ENCODE data around the gene FTCD. TPM values are rescaled to one million over a fixed set of nuclear protein-coding genes. Genes with fewer than 3 reads are reported as not detected.

The FTCD gene
- total and polyA plus RNA-seq, 2 donors (not counting 1 experiment from before 2014, with no cell fraction given) = 0.27 to 1.3 TPM

DNA sequence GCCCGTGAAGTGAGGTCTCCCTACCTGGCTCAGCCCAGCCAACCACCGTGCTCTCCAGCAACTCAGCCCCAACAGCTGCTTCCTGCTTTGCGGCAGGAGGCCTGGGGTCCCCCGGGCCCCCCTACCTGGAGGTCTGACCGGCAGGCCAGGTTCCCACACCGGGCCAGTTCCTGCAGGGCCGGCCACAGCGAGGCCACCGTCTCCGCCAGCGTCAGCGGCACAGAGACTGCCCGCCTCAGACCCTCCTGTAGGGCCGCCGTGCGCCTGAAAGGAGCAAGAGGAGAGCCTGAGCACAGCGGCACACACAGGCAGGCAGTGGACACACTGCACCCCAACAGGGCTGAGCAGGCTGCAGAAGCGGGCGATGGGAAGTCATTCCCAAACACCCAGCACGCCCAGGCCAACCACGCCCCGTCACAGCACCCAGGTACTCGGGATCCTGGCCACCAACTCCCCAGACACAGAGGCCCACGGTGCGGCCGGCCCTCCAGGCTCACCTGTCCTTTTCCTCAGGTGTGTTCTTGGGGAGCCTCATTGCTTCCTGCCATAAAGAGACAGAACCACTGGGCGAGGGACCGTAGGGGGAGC is 16.9 kb downstream of the FTCD start:
- no peak overlapping the region for H3K4me2 ChIP-seq (ENCODE audit: extremely low read depth, insufficient read depth, low read length)
- no peaks in the 10 kb centered on the region for H3K36me3 ChIP-seq (ENCODE audit: control insufficient read depth, insufficient read depth, low read length)
- no peak for DNase-seq (ENCODE audit: low read depth in 2 of 2)
- no peaks in the 10 kb centered on the region for H3K9me3 ChIP-seq (ENCODE audit: control insufficient read depth, insufficient read depth, low read depth, low read length)
- no peaks in the 10 kb centered on the region for H3K79me2 ChIP-seq (ENCODE audit: control insufficient read depth, insufficient read depth, low read length)
- no peak overlapping the region for H3K4me3 ChIP-seq (replicated peaks in 1 of 4; ENCODE audit: control extremely low read depth in 1 of 4, insufficient read depth in 1 of 4, low read depth in 3 of 4, low read length in 4 of 4)
- H3K4me1 ChIP-seq (ENCODE audit: control insufficient read depth, extremely low read depth, insufficient read depth, low read length) = no peaks in the 10 kb centered on the region
- no peak overlapping the region for H3K9ac ChIP-seq (ENCODE audit: insufficient read depth, low read length)
- TF ChIP-seq, protein P1, sequence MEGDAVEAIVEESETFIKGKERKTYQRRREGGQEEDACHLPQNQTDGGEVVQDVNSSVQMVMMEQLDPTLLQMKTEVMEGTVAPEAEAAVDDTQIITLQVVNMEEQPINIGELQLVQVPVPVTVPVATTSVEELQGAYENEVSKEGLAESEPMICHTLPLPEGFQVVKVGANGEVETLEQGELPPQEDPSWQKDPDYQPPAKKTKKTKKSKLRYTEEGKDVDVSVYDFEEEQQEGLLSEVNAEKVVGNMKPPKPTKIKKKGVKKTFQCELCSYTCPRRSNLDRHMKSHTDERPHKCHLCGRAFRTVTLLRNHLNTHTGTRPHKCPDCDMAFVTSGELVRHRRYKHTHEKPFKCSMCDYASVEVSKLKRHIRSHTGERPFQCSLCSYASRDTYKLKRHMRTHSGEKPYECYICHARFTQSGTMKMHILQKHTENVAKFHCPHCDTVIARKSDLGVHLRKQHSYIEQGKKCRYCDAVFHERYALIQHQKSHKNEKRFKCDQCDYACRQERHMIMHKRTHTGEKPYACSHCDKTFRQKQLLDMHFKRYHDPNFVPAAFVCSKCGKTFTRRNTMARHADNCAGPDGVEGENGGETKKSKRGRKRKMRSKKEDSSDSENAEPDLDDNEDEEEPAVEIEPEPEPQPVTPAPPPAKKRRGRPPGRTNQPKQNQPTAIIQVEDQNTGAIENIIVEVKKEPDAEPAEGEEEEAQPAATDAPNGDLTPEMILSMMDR (conservative IDR thresholded peaks at IDR 0.05 in 1 of 2, IDR thresholded peaks at IDR 0.05 in 1 of 2; ENCODE audit: low read depth in 1 of 2, low read length in 2 of 2) = no peak
- no peak for TF ChIP-seq EZH2 (IDR thresholded peaks at IDR 0.05; ENCODE audit: low read length, missing control alignments)
- no peaks in the 10 kb centered on the region for H4K20me1 ChIP-seq (ENCODE audit: control insufficient read depth, extremely low read depth, insufficient read depth, low read length)
- H3K27me3 ChIP-seq (ENCODE audit: control insufficient read depth, insufficient read depth, low read length) = no peaks in the 10 kb centered on the region
- H2AFZ ChIP-seq (ENCODE audit: low read length) = no peak overlapping the region
- no peak overlapping the region for H3K27ac ChIP-seq (ENCODE audit: insufficient read depth, low read length)

DNA sequence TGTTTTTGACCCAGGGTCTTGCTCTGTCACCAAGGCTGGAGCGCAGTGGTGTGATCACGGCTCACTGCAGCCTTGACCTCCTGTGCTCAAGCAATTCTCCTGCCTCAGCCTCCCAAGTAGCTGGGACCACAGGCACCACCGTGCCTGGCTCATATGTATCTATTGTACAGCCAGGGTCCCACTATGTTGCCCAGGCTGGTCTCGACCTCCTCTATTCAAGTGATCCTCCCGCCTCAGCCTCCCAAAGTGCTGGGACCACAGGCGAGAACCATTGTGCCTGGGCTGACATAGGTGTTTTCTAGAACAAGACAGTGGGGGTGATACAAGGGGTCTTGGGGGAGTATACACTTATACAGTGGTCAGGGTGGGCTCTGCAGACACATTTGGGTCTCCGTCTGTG is 17.5 kb downstream of the FTCD start:
- no peak overlapping the region for H3K4me3 ChIP-seq (replicated peaks in 1 of 4; ENCODE audit: control extremely low read depth in 1 of 4, insufficient read depth in 1 of 4, low read depth in 3 of 4, low read length in 4 of 4)
- TF ChIP-seq, protein P1 (conservative IDR thresholded peaks at IDR 0.05 in 1 of 2, IDR thresholded peaks at IDR 0.05 in 1 of 2; ENCODE audit: low read depth in 1 of 2, low read length in 2 of 2) = no peak
- TF ChIP-seq EZH2 (IDR thresholded peaks at IDR 0.05; ENCODE audit: low read length, missing control alignments) = no peak
- H4K20me1 ChIP-seq (ENCODE audit: control insufficient read depth, extremely low read depth, insufficient read depth, low read length) = no peaks in the 10 kb centered on the region
- H3K4me2 ChIP-seq (ENCODE audit: extremely low read depth, insufficient read depth, low read length) = no peak overlapping the region
- H3K27ac ChIP-seq (ENCODE audit: insufficient read depth, low read length) = no peak overlapping the region
- H3K4me1 ChIP-seq (ENCODE audit: control insufficient read depth, extremely low read depth, insufficient read depth, low read length) = no peaks in the 10 kb centered on the region
- H2AFZ ChIP-seq (ENCODE audit: low read length) = no peak overlapping the region
- no peaks in the 10 kb centered on the region for H3K9me3 ChIP-seq (ENCODE audit: control insufficient read depth, insufficient read depth, low read depth, low read length)
- H3K9ac ChIP-seq (ENCODE audit: insufficient read depth, low read length) = no peak overlapping the region
- no peaks in the 10 kb centered on the region for H3K27me3 ChIP-seq (ENCODE audit: control insufficient read depth, insufficient read depth, low read length)
- DNase-seq (ENCODE audit: low read depth in 2 of 2) = no peak
- H3K36me3 ChIP-seq (ENCODE audit: control insufficient read depth, insufficient read depth, low read length) = no peaks in the 10 kb centered on the region
- H3K79me2 ChIP-seq (ENCODE audit: control insufficient read depth, insufficient read depth, low read length) = no peaks in the 10 kb centered on the region

DNA sequence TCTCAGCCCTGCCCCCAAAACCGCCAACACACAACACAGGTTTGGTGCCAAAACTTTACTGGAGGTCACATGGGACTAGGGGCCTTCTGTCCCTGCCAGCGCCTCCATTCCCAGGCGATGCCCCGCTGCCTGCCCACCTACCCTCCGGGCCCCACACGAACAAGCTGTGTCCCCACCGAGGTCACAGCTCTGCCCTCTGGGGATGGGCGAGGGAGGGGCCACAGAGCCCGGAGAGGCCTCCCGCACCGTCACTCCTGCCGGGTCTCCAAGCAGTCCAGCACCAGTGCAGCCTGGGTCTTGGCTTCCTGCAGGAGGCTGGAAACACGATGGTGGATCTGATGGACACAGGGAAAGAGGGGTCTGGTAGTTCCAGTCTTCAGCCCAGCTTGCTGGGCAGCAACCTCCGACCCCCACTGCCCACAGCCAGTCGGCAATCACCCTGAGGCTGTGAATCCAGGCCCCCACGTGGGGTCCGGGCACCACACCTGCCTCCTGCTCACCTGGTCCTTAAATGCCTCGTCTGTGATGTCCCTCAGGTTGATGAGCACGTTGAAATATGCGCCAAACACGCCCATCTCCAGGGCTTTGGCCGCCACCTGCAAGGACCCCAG is 18.5 kb downstream of the FTCD start:
- TF ChIP-seq, protein P1 (conservative IDR thresholded peaks at IDR 0.05 in 1 of 2, IDR thresholded peaks at IDR 0.05 in 1 of 2; ENCODE audit: low read depth in 1 of 2, low read length in 2 of 2) = no peak
- no peak for TF ChIP-seq EZH2 (IDR thresholded peaks at IDR 0.05; ENCODE audit: low read length, missing control alignments)
- DNase-seq (ENCODE audit: low read depth in 2 of 2) = no peak
- H2AFZ ChIP-seq (ENCODE audit: low read length) = no peak overlapping the region

More for the DNA sequence above, 18.5 kb downstream of the FTCD start:
- H3K27me3 ChIP-seq (ENCODE audit: control insufficient read depth, insufficient read depth, low read length) = no peaks in the 10 kb centered on the region
- no peak overlapping the region for H3K9ac ChIP-seq (ENCODE audit: insufficient read depth, low read length)
- no peak overlapping the region for H3K4me2 ChIP-seq (ENCODE audit: extremely low read depth, insufficient read depth, low read length)
- peaks cover 7% of the 10 kb centered on the region for H3K36me3 ChIP-seq (ENCODE audit: control insufficient read depth, insufficient read depth, low read length)
- H3K79me2 ChIP-seq (ENCODE audit: control insufficient read depth, insufficient read depth, low read length) = no peaks in the 10 kb centered on the region
- H3K9me3 ChIP-seq (ENCODE audit: control insufficient read depth, insufficient read depth, low read depth, low read length) = no peaks in the 10 kb centered on the region
- H3K4me3 ChIP-seq (replicated peaks in 1 of 4; ENCODE audit: control extremely low read depth in 1 of 4, insufficient read depth in 1 of 4, low read depth in 3 of 4, low read length in 4 of 4) = no peak overlapping the region
- no peaks in the 10 kb centered on the region for H4K20me1 ChIP-seq (ENCODE audit: control insufficient read depth, extremely low read depth, insufficient read depth, low read length)
- H3K27ac ChIP-seq (ENCODE audit: insufficient read depth, low read length) = no peak overlapping the region
- no peaks in the 10 kb centered on the region for H3K4me1 ChIP-seq (ENCODE audit: control insufficient read depth, extremely low read depth, insufficient read depth, low read length)

All from fibroblast of lung (primary cell).